Peyer's patch (tissue), 4 donors: ENCODE data around the gene GDPD3.

Experiments
- POLR2A ChIP-seq, 2 donors: fragments of 450-650 bp; IDR thresholded peaks; one replicate each; pipeline ENCODE4 v1.5.1; 2017; ENCODE audit warnings: antibody characterized with exemption in 2 of 2, mild to moderate bottlenecking in 2 of 2, moderate library complexity in 2 of 2
- TF ChIP-seq, protein P1 (sequence below), 6 experiments: fragments of 450-650 bp in 4 of 6; fragments of 200-600 bp in 2 of 6; sonication (generic) in 1 of 6; IDR thresholded peaks; one replicate each; pipeline ENCODE4 v1.5.1; 2017 to 2019; ENCODE audit warnings: antibody characterized with exemption in 6 of 6, mild to moderate bottlenecking in 3 of 6, moderate library complexity in 1 of 6

DNA sequence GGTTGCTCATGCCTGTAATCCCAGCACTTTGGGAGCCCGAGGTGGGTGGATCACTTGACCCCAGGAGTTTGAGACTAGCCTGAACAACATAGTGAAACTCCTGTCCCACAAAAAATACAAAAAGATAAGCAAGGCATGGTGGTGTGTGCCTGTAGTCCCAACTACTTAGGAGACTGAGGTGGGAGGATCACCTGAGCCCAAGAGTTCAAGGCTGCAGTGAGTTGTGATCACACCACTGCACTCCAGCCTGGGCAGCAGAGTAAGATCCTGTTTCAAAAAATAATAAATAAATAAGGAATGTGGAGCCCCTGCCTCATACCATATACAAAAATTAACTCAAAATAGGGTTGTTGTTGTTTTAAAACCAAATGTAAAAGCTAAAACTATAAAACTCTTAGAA, 43.9 kb upstream of the GDPD3 start:
- TF ChIP-seq, protein P1, sequence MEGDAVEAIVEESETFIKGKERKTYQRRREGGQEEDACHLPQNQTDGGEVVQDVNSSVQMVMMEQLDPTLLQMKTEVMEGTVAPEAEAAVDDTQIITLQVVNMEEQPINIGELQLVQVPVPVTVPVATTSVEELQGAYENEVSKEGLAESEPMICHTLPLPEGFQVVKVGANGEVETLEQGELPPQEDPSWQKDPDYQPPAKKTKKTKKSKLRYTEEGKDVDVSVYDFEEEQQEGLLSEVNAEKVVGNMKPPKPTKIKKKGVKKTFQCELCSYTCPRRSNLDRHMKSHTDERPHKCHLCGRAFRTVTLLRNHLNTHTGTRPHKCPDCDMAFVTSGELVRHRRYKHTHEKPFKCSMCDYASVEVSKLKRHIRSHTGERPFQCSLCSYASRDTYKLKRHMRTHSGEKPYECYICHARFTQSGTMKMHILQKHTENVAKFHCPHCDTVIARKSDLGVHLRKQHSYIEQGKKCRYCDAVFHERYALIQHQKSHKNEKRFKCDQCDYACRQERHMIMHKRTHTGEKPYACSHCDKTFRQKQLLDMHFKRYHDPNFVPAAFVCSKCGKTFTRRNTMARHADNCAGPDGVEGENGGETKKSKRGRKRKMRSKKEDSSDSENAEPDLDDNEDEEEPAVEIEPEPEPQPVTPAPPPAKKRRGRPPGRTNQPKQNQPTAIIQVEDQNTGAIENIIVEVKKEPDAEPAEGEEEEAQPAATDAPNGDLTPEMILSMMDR (IDR thresholded peaks at IDR 0.05), result no peak
- TF ChIP-seq POLR2A (IDR thresholded peaks at IDR 0.05), result no peak
